ENCODE results near the gene MPHOSPH10.

GRCh38 chr2:71136174-71136573 lies 5.7 kb downstream of the MPHOSPH10 start:
- no peak for TF ChIP-seq POLR2A (IDR thresholded peaks at IDR 0.05)
- TF ChIP-seq EP300 (IDR thresholded peaks at IDR 0.05) = no peak
- no peak for TF ChIP-seq POLR2AphosphoS5 (IDR thresholded peaks at IDR 0.05)
